Endothelial cell of umbilical vein (primary cell): ENCODE measurements around the gene LRRC37A3. TPM values are rescaled to one million over a fixed set of nuclear protein-coding genes. Genes with fewer than 3 reads are reported as not detected.
"Not testable (repeated sequence)": the region's sequence is repeated elsewhere in the genome, so short reads cannot be mapped to it uniquely, and the experiment has no call there.

Source experiments
- BruUV-seq: library from RNA; stranded (reverse); fragments of 400-500 nt; replicated peaks from 2 replicates; lab custom pipeline; 2021; lab: Mats Ljungman, UMichigan
- CTCF ChIA-PET: fragments of 300-600, 350-600 bp; sonication (Branson Sonifier 250); formaldehyde crosslinking; loops from one replicate; lab custom pipeline; 2021; ENCODE audit warnings: antibody characterized with exemption, inconsistent platforms; lab: Charles Lee
- POLR2A ChIA-PET: fragments of 300-600, 350-600 bp; sonication (Branson Sonifier 250); formaldehyde crosslinking; loops from one replicate; lab custom pipeline; 2021; ENCODE audit warnings: antibody characterized with exemption, inconsistent platforms; lab: Charles Lee
- DNase-seq: peaks from one replicate; pipeline ENCODE4 v3.0.0-alpha.2; 2011; ENCODE audit warnings: low read depth, low spot score
- FAIRE-seq: peaks from 2 replicates; lab custom pipeline; 2011; peaks lifted over from hg19 to GRCh38; lab: Jason Lieb, UNC
- H2AFZ ChIP-seq: 2 replicates; pipeline ENCODE4 v1.6.0; 2012; ENCODE audit warnings: low read depth, low read length, control low read depth, inconsistent platforms
- H3K27ac ChIP-seq: 2 replicates; pipeline ENCODE4 v1.5.1; 2011; ENCODE audit warnings: low read depth, mild to moderate bottlenecking, control low read depth, low read length, moderate library complexity; ENCODE audit not compliant: insufficient read depth
- H3K27me3 ChIP-seq, 2 experiments: 2 replicates each; pipeline versions ENCODE4 v1.6.0 to v1.6.1; 2011; ENCODE audit warnings: low read length in 2 of 2, mixed read lengths in 1 of 2; ENCODE audit not compliant: control insufficient read depth in 2 of 2, insufficient read depth in 2 of 2
- H3K36me3 ChIP-seq, 2 experiments: 2 replicates in 1 of 2; 3 replicates in 1 of 2; pipeline ENCODE4 v1.5.1; 2011; ENCODE audit warnings: low read length in 2 of 2, mild to moderate bottlenecking in 1 of 2, moderate library complexity in 1 of 2; ENCODE audit not compliant: control insufficient read depth in 2 of 2, insufficient read depth in 2 of 2; ENCODE audit errors: extremely low read depth in 1 of 2
- H3K4me1 ChIP-seq: 3 replicates; pipeline ENCODE4 v1.5.1; 2011; ENCODE audit warnings: mild to moderate bottlenecking, low read length; ENCODE audit not compliant: control insufficient read depth, insufficient read depth; ENCODE audit errors: extremely low read depth
- H3K4me2 ChIP-seq: 2 replicates; pipeline ENCODE4 v1.6.1; 2011; ENCODE audit warnings: low read length, control low read depth, mixed read lengths; ENCODE audit not compliant: insufficient read depth
- H3K4me3 ChIP-seq, 3 experiments: fragments of 200-600 bp in 1 of 3; sonication (generic), shearing (Covaris generic) in 1 of 3; replicated peaks in 1 of 3; 2 replicates each; pipeline ENCODE4 v1.5.1; 2011 to 2016; ENCODE audit warnings: control low read depth in 3 of 3, low read length in 3 of 3, mild to moderate bottlenecking in 2 of 3, inconsistent platforms in 1 of 3, low read depth in 1 of 3, moderate library complexity in 1 of 3; ENCODE audit not compliant: insufficient read depth in 1 of 3
- H3K79me2 ChIP-seq: 2 replicates; pipeline ENCODE4 v1.6.0; 2012; ENCODE audit warnings: low read length, inconsistent platforms; ENCODE audit not compliant: control insufficient read depth, insufficient read depth
- H3K9ac ChIP-seq: replicated peaks from 2 replicates; pipeline ENCODE3; 2011; ENCODE audit warnings: low read length, control low read depth; ENCODE audit not compliant: insufficient read depth; ENCODE audit errors: extremely low read depth
- H3K9me1 ChIP-seq: replicated peaks from 3 replicates; pipeline ENCODE4 v1.6.0; 2011; ENCODE audit warnings: mild to moderate bottlenecking, low read length; ENCODE audit not compliant: control insufficient read depth, insufficient read depth; ENCODE audit errors: extremely low read depth
- H3K9me3 ChIP-seq: replicated peaks from 2 replicates; pipeline ENCODE4 v1.5.1; 2012; ENCODE audit warnings: low read length, inconsistent platforms; ENCODE audit not compliant: control insufficient read depth, insufficient read depth
- H4K20me1 ChIP-seq: replicated peaks from 2 replicates; pipeline ENCODE3; 2011; ENCODE audit warnings: mild to moderate bottlenecking, low read length; ENCODE audit not compliant: control insufficient read depth, insufficient read depth; ENCODE audit errors: extremely low read depth
- CTCF ChIP-seq, 2 donors: IDR thresholded peaks; 1 replicate in 1 of 2; 2 replicates in 1 of 2; pipeline ENCODE4 v1.5.1; 2011; ENCODE audit warnings: low read length in 2 of 2, mild to moderate bottlenecking in 2 of 2, moderate library complexity in 2 of 2, control low read depth in 1 of 2, inconsistent platforms in 1 of 2, low read depth in 1 of 2; ENCODE audit not compliant: insufficient read depth in 1 of 2; ENCODE audit errors: extremely low read depth in 1 of 2
- EZH2 ChIP-seq: IDR thresholded peaks from 2 replicates; pipeline ENCODE4 v1.6.1; 2012; ENCODE audit warnings: borderline replicate concordance, low read depth, mild to moderate bottlenecking, moderate library complexity, low read length, inconsistent platforms; ENCODE audit not compliant: severe bottlenecking
- FOS ChIP-seq: IDR thresholded peaks from 2 replicates; pipeline ENCODE4 v1.6.1; 2011; ENCODE audit warnings: mild to moderate bottlenecking, low read length, moderate library complexity, borderline replicate concordance; ENCODE audit not compliant: insufficient read depth
- GATA2 ChIP-seq: IDR thresholded peaks from 2 replicates; pipeline ENCODE4 v1.7.0; 2011; ENCODE audit warnings: low read depth, mild to moderate bottlenecking, moderate library complexity, mixed read lengths, low read length; ENCODE audit not compliant: insufficient read length, insufficient read depth
- JUN ChIP-seq: IDR thresholded peaks from 2 replicates; pipeline ENCODE4 v1.6.1; 2011; ENCODE audit warnings: borderline replicate concordance, low read depth; ENCODE audit not compliant: insufficient read length, insufficient read depth
- MAX ChIP-seq: IDR thresholded peaks from 2 replicates; pipeline ENCODE4 v1.6.1; 2011; ENCODE audit not compliant: insufficient read depth, insufficient read length
- MYC ChIP-seq: IDR thresholded peaks from one replicate; pipeline ENCODE4 v1.6.1; 2011; ENCODE audit warnings: mild to moderate bottlenecking, low read depth, low read length
- POLR2A ChIP-seq: IDR thresholded peaks from 2 replicates; pipeline ENCODE4 v1.6.1; 2012; ENCODE audit warnings: low read depth, mild to moderate bottlenecking, control low read depth, low read length
- POLR2AphosphoS5 ChIP-seq: IDR thresholded peaks from 2 replicates; pipeline ENCODE4 v1.6.1; 2012; ENCODE audit warnings: low read depth, mild to moderate bottlenecking, control low read depth, low read length, moderate library complexity; ENCODE audit not compliant: insufficient read depth
- dilution Hi-C: fragments of 300-500 bp; cut with MboI; formaldehyde crosslinking; loops from one replicate; pipeline ENCODE4 v1.15.0; 2019; ENCODE audit warnings: low sequenced_read_pairs; ENCODE audit not compliant: extremely low pct_ligation_motif_present
- intact Hi-C: fragments of 100-400 bp; cut with micrococcal nuclease; formaldehyde crosslinking; loops from one replicate; pipeline ENCODE4 v1.10.0; 2022
- polyA plus RNA-seq, 4 experiments: library from polyadenylated mRNA; depleted of rRNA in 3 of 4; stranded (reverse) in 3 of 4; unstranded in 1 of 4; fragments of >200 nt; gene quantifications; 2 replicates each; pipeline versions ENCODE4 v1.2.1 to v1.2.3, GENCODE V29; 2011 to 2012; ENCODE audit warnings: missing spikeins in 1 of 4
- total RNA-seq: library from RNA; stranded (reverse); gene quantifications from 2 replicates; pipeline ENCODE4 v1.2.3, GENCODE V29; 2021

Gene LRRC37A3
- total and polyA plus RNA-seq, 2 donors (not counting 3 experiments of a cell fraction or from before 2014, with no cell fraction given): 7.1 to 8.6 TPM

GRCh38 chr17:64961563-64962378 is 42.5 kb upstream of the LRRC37A3 start:
- DNase-seq (peak; percentile 58), FAIRE-seq (peak; percentile 80)
- CTCF ChIA-PET: interaction anchor here (0.8 to 3.6 kb wide), 9 partner anchors 9 to 236 kb away, joined by 3 to 35 read pairs (median 6); partner anchors contain the start of gene LRRC37A3
- H3K9me1 ChIP-seq, H3K9ac ChIP-seq, BruUV-seq, H3K4me2 ChIP-seq, H3K27ac ChIP-seq, POLR2A ChIA-PET, H3K4me3 ChIP-seq, H4K20me1 ChIP-seq, dilution Hi-C loops, H3K79me2 ChIP-seq, H3K36me3 ChIP-seq, H2AFZ ChIP-seq, H3K4me1 ChIP-seq, H3K27me3 ChIP-seq, H3K9me3 ChIP-seq: not testable (repeated sequence)
- peak; percentile 43 to 48 for TF ChIP-seq CTCF (IDR thresholded peaks at IDR 0.05; ENCODE audit: extremely low read depth in 1 of 2, insufficient read depth in 1 of 2, low read depth in 1 of 2, low read length in 2 of 2)
- intact Hi-C loops: loop anchor here (1.0 to 2.0 kb wide), 3 partner anchors 41 to 237 kb away; no protein-coding TSS in a partner anchor

GRCh38 chr17:64951877-64952276 is 32.6 kb upstream of the LRRC37A3 start:
- ChIA-PET POLR2A (no interaction called here), CTCF (interaction anchor here (3.2 kb wide), 1 partner anchor 13 kb away, joined by 22 read pairs; no protein-coding TSS in a partner anchor)
- H3K9me1 ChIP-seq: no peaks in the 10 kb centered on the region
- no peak overlapping the region for H3K27ac ChIP-seq
- no peaks in the 10 kb centered on the region for H3K9me3 ChIP-seq
- H3K9ac ChIP-seq: no peak overlapping the region
- no peaks in the 10 kb centered on the region for H3K36me3 ChIP-seq
- dilution Hi-C loops (no loop called here), intact Hi-C loops (no loop called here)
- TF ChIP-seq MAX: no peak
- TF ChIP-seq MYC: no peak
- no peak for TF ChIP-seq EZH2
- no peak for TF ChIP-seq FOS
- no peak for TF ChIP-seq POLR2AphosphoS5
- TF ChIP-seq GATA2: no peak
- TF ChIP-seq POLR2A: no peak
- no peak for TF ChIP-seq CTCF (IDR thresholded peaks at IDR 0.05; ENCODE audit: extremely low read depth in 1 of 2, insufficient read depth in 1 of 2, low read depth in 1 of 2, low read length in 2 of 2)
- no peak for TF ChIP-seq JUN
- no peak for DNase-seq
- BruUV-seq: no TSS peak
- peaks cover 11% of the 10 kb centered on the region for H3K4me1 ChIP-seq
- H3K79me2 ChIP-seq: no peaks in the 10 kb centered on the region
- H3K27me3 ChIP-seq: no peaks in the 10 kb centered on the region
- H2AFZ ChIP-seq: no peak overlapping the region
- H3K4me2 ChIP-seq: no peak overlapping the region
- FAIRE-seq: no peak
- no peaks in the 10 kb centered on the region for H4K20me1 ChIP-seq
- no peak overlapping the region for H3K4me3 ChIP-seq
